ENCODE measurements around the gene RNF223. TPM values are rescaled to one million over a fixed set of nuclear protein-coding genes. Genes with fewer than 3 reads are reported as not detected.

Gene RNF223
- total RNA-seq, 1 experiment from 2014 or later: not detected

GRCh38 chr1:1120866-1121591 lies 46.9 kb upstream of the RNF223 start:
- WGBS (ENCODE audit: extremely low coverage, insufficient read length, low lambda C conversion rate): no CpG with 5 or more reads among the region's 25 CpGs
- Histone ChIP-seq H3K9ac (ENCODE audit: extremely low read depth, insufficient read length, low read length) (no peak overlapping the region), H3K79me1 (ENCODE audit: insufficient read depth, low read depth, low read length, poor library complexity, severe bottlenecking) (no peaks in the 10 kb centered on the region), H2BK5ac (ENCODE audit: insufficient read length, low read length) (no peak overlapping the region), H4K8ac (replicated peaks; ENCODE audit: insufficient read length, low read depth, low read length) (no peak overlapping the region), H3K9me3 (ENCODE audit: control insufficient read depth, low read depth, low read length) (no peaks in the 10 kb centered on the region), H3K4ac (ENCODE audit: low read depth, low read length) (no peak overlapping the region), H4K5ac (ENCODE audit: insufficient read length, low read depth, low read length) (no peak overlapping the region), H3K56ac (ENCODE audit: insufficient read length, low read depth, low read length) (no peak overlapping the region), H3K14ac (ENCODE audit: insufficient read depth, low read length) (no peak overlapping the region; the same call in 1 of the 2 replicates), H2BK20ac (ENCODE audit: low read depth, low read length, poor library complexity, severe bottlenecking) (no peak overlapping the region), H3T11ph (ENCODE audit: low read length) (no peak overlapping the region), H4K91ac (ENCODE audit: insufficient read length, low read depth, low read length) (no peak overlapping the region), H3K27me3 (ENCODE audit: insufficient read depth, low read length) (peaks cover 3% of the 10 kb centered on the region; the same call in 1 of the 2 replicates), H2AFZ (ENCODE audit: low read length) (no peak overlapping the region), H2BK15ac (ENCODE audit: low read depth, low read length) (no peak overlapping the region), H2BK120ac (ENCODE audit: low read depth, low read length, poor library complexity, severe bottlenecking) (no peak overlapping the region), H2BK12ac (ENCODE audit: insufficient read length, low read depth, low read length) (no peak overlapping the region), H2AK5ac (ENCODE audit: insufficient read length, low read length) (no peak overlapping the region), H3K23me2 (ENCODE audit: insufficient read length, low read depth, low read length, poor library complexity, severe bottlenecking) (peaks cover 4% of the 10 kb centered on the region), H3K18ac (ENCODE audit: insufficient read length, low read depth, low read length) (no peak overlapping the region), H3K4me2 (ENCODE audit: insufficient read depth, insufficient read length, low read length) (no peak overlapping the region), H3K79me2 (ENCODE audit: insufficient read depth, low read length) (no peaks in the 10 kb centered on the region), H3K27ac (ENCODE audit: insufficient read length, low read depth, low read length) (no peak overlapping the region), H4K20me1 (ENCODE audit: control insufficient read depth, insufficient read depth, insufficient read length) (no peaks in the 10 kb centered on the region), H3K23ac (ENCODE audit: insufficient read length, low read depth, low read length) (no peak overlapping the region), H3K4me1 (ENCODE audit: insufficient read depth, low read length) (no peaks in the 10 kb centered on the region)
- H3K36me3 Mint-ChIP-seq (ENCODE audit: insufficient read depth in 1 of 3, low read depth in 3 of 3): peaks cover 0 to 7% (median 0%) of the 10 kb centered on the region in 3 experiments; a peak in 2 of 7 replicates
- H3K4me3 Mint-ChIP-seq: no peak overlapping the region
- TF ChIP-seq, protein P1, sequence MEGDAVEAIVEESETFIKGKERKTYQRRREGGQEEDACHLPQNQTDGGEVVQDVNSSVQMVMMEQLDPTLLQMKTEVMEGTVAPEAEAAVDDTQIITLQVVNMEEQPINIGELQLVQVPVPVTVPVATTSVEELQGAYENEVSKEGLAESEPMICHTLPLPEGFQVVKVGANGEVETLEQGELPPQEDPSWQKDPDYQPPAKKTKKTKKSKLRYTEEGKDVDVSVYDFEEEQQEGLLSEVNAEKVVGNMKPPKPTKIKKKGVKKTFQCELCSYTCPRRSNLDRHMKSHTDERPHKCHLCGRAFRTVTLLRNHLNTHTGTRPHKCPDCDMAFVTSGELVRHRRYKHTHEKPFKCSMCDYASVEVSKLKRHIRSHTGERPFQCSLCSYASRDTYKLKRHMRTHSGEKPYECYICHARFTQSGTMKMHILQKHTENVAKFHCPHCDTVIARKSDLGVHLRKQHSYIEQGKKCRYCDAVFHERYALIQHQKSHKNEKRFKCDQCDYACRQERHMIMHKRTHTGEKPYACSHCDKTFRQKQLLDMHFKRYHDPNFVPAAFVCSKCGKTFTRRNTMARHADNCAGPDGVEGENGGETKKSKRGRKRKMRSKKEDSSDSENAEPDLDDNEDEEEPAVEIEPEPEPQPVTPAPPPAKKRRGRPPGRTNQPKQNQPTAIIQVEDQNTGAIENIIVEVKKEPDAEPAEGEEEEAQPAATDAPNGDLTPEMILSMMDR (conservative IDR thresholded peaks at IDR 0.05): no peak
- H3K27ac Mint-ChIP-seq: no peak overlapping the region
- peaks cover 8 to 9% of the 10 kb centered on the region in 2 experiments; a peak in 4 of 5 replicates for H3K9me3 Mint-ChIP-seq
- H3K4me1 Mint-ChIP-seq: peaks cover 0 to 2% of the 10 kb centered on the region in 2 experiments; a peak in 2 of 4 replicates
- DNase-seq: no peak
- H3K27me3 Mint-ChIP-seq (ENCODE audit: low read depth): peaks cover 51% of the 10 kb centered on the region
